HUES48 (cell line): ENCODE results near the gene ZNF655.

Experiments used
- H3K27ac ChIP-seq: one replicate; pipeline ENCODE4 v1.7.0; 2013; ENCODE audit warnings: low read depth, low read length, inconsistent platforms
- H3K27me3 ChIP-seq: 2 replicates; pipeline ENCODE4 v1.6.1; 2013; ENCODE audit warnings: mild to moderate bottlenecking, low read length; ENCODE audit not compliant: control insufficient read depth, insufficient read depth
- H3K36me3 ChIP-seq: 2 replicates; pipeline ENCODE4 v1.6.1; 2013; ENCODE audit warnings: low read length; ENCODE audit not compliant: control insufficient read depth, insufficient read depth
- H3K4me1 ChIP-seq: 2 replicates; pipeline ENCODE4 v1.6.1; 2013; ENCODE audit warnings: mild to moderate bottlenecking, low read length; ENCODE audit not compliant: control insufficient read depth, insufficient read depth
- H3K4me3 ChIP-seq: 2 replicates; pipeline ENCODE4 v1.5.1; 2013; ENCODE audit warnings: mild to moderate bottlenecking, low read depth, low read length
- H3K9ac ChIP-seq: 2 replicates; pipeline ENCODE4 v1.6.1; 2013; ENCODE audit warnings: mild to moderate bottlenecking, low read depth, low read length, moderate library complexity
- H3K9me3 ChIP-seq: 2 replicates; pipeline ENCODE4 v1.6.1; 2013; ENCODE audit warnings: low read length; ENCODE audit not compliant: control insufficient read depth, insufficient read depth

Gene ZNF655

GRCh38 chr7:99607548-99607947, 49.1 kb downstream of the ZNF655 start:
- Histone ChIP-seq H3K36me3 (no peaks in the 10 kb centered on the region), H3K27ac (no peak overlapping the region), H3K9ac (no peak overlapping the region), H3K27me3 (no peaks in the 10 kb centered on the region), H3K9me3 (no peaks in the 10 kb centered on the region), H3K4me3 (no peak overlapping the region), H3K4me1 (no peaks in the 10 kb centered on the region)

GRCh38 chr7:99614495-99614894, 56.1 kb downstream of the ZNF655 start:
- Histone ChIP-seq H3K9me3 (no peaks in the 10 kb centered on the region), H3K36me3 (peaks cover 16% of the 10 kb centered on the region), H3K4me3 (no peak overlapping the region), H3K27me3 (no peaks in the 10 kb centered on the region), H3K27ac (no peak overlapping the region), H3K9ac (no peak overlapping the region), H3K4me1 (no peaks in the 10 kb centered on the region)

- Histone ChIP-seq H3K4me3 (peak overlapping the region; percentile 78), H3K36me3 (peaks cover 31% of the 10 kb centered on the region), H3K27me3 (no peaks in the 10 kb centered on the region), H3K4me1 (no peaks in the 10 kb centered on the region), H3K9ac (peak overlapping the region; percentile 94; the same call in 1 of the 2 replicates), H3K27ac (no peak overlapping the region), H3K9me3 (no peaks in the 10 kb centered on the region)
Measured at GRCh38 chr7:99615989-99616358, 57.5 kb downstream of the ZNF655 start.

- peak within 1 kb of the TSS; percentile 94 for H3K9ac ChIP-seq
- H3K4me3 ChIP-seq = peak within 1 kb of the TSS; percentile 78
- no peaks in the 10 kb centered on the region for H3K27me3 ChIP-seq
- peak within 1 kb of the TSS; percentile 75 for H3K27ac ChIP-seq
- no peaks in the 10 kb centered on the region for H3K4me1 ChIP-seq
- no peaks in the 10 kb centered on the region for H3K9me3 ChIP-seq
- peaks cover 37% of the 10 kb centered on the region for H3K36me3 ChIP-seq
Measured at GRCh38 chr7:99616359-99617191, 58.1 kb downstream of the ZNF655 start, which contains the start of gene ZSCAN25. Gene ZSCAN25, plus strand, starts transcription at chr7:99616946. Its CDS starts 2,661 bp downstream, at chr7:99619607.

- H3K27me3 ChIP-seq = no peaks in the 10 kb centered on the region
- no peaks in the 10 kb centered on the region for H3K4me1 ChIP-seq
- H3K27ac ChIP-seq = peak overlapping the region; percentile 75
- H3K9me3 ChIP-seq = no peaks in the 10 kb centered on the region
- peaks cover 44% of the 10 kb centered on the region for H3K36me3 ChIP-seq
- H3K9ac ChIP-seq = peak overlapping the region; percentile 94
- H3K4me3 ChIP-seq = peak overlapping the region; percentile 78
Measured at GRCh38 chr7:99617192-99617781, 58.8 kb downstream of the ZNF655 start.

- Histone ChIP-seq H3K36me3 (peaks cover 58% of the 10 kb centered on the region), H3K27me3 (no peaks in the 10 kb centered on the region), H3K27ac (no peak overlapping the region), H3K4me3 (no peak overlapping the region), H3K9me3 (no peaks in the 10 kb centered on the region), H3K9ac (no peak overlapping the region), H3K4me1 (no peaks in the 10 kb centered on the region)
Measured at GRCh38 chr7:99618726-99619125, 60.3 kb downstream of the ZNF655 start.

- no peaks in the 10 kb centered on the region for H3K27me3 ChIP-seq
Measured at GRCh38 chr7:99619571-99620130, 61.2 kb downstream of the ZNF655 start.

GRCh38 chr7:99621271-99621670, 62.8 kb downstream of the ZNF655 start:
- Histone ChIP-seq H3K36me3 (peaks cover 83% of the 10 kb centered on the region), H3K9ac (no peak overlapping the region), H3K27me3 (no peaks in the 10 kb centered on the region), H3K9me3 (no peaks in the 10 kb centered on the region), H3K4me3 (no peak overlapping the region), H3K27ac (no peak overlapping the region), H3K4me1 (no peaks in the 10 kb centered on the region)

More at GRCh38 chr7:99619571-99620130, 61.2 kb downstream of the ZNF655 start:
- no peak overlapping the region for H3K27ac ChIP-seq
- no peaks in the 10 kb centered on the region for H3K4me1 ChIP-seq
- no peak overlapping the region for H3K4me3 ChIP-seq
- H3K9ac ChIP-seq = no peak overlapping the region
- no peaks in the 10 kb centered on the region for H3K9me3 ChIP-seq
- H3K36me3 ChIP-seq = peaks cover 67% of the 10 kb centered on the region

GRCh38 chr7:99622596-99622995, 64.2 kb downstream of the ZNF655 start:
- Histone ChIP-seq H3K9ac (no peak overlapping the region), H3K27me3 (no peaks in the 10 kb centered on the region), H3K4me1 (no peaks in the 10 kb centered on the region), H3K27ac (no peak overlapping the region), H3K4me3 (no peak overlapping the region), H3K36me3 (peaks cover 97% of the 10 kb centered on the region), H3K9me3 (no peaks in the 10 kb centered on the region)

GRCh38 chr7:99623091-99623693, 64.8 kb downstream of the ZNF655 start:
- Histone ChIP-seq H3K9ac (no peak overlapping the region), H3K9me3 (no peaks in the 10 kb centered on the region), H3K36me3 (peaks cover 99% of the 10 kb centered on the region), H3K27ac (no peak overlapping the region), H3K4me1 (peaks cover under 1% of the 10 kb centered on the region), H3K27me3 (no peaks in the 10 kb centered on the region), H3K4me3 (no peak overlapping the region)
